Liver (tissue), 9 donors: ENCODE results near the gene ELAVL3. TPM values are rescaled to one million over a fixed set of nuclear protein-coding genes. Genes with fewer than 3 reads are reported as not detected.

ENCODE experiments used
- DNase-seq: peaks from one replicate; pipeline ENCODE4 v3.0.0-alpha.2; 2017; ENCODE audit warnings: low spot score
- H3K27ac ChIP-seq, 2 donors: one replicate each; pipeline ENCODE4 v1.7.0; 2013; ENCODE audit warnings: inconsistent platforms in 2 of 2, low read length in 2 of 2, control low read depth in 1 of 2, low read depth in 1 of 2, mild to moderate bottlenecking in 1 of 2
- H3K27me3 ChIP-seq, 4 donors: one replicate each; pipeline versions ENCODE4 v1.6.1 to v1.7.0; 2013; ENCODE audit warnings: low read length in 3 of 4, inconsistent platforms in 1 of 4, mild to moderate bottlenecking in 1 of 4, moderate library complexity in 1 of 4; ENCODE audit not compliant: control insufficient read depth in 4 of 4, insufficient read depth in 4 of 4
- H3K36me3 ChIP-seq, 4 donors: one replicate each; pipeline versions ENCODE4 v1.6.1 to v1.7.0; 2013; ENCODE audit warnings: low read length in 3 of 4, mild to moderate bottlenecking in 3 of 4, low read depth in 1 of 4, moderate library complexity in 1 of 4; ENCODE audit not compliant: control insufficient read depth in 4 of 4, insufficient read depth in 3 of 4
- H3K4me1 ChIP-seq, 4 donors: one replicate each; pipeline versions ENCODE4 v1.6.1 to v1.7.0; 2013; ENCODE audit warnings: low read length in 3 of 4, mild to moderate bottlenecking in 3 of 4, moderate library complexity in 1 of 4; ENCODE audit not compliant: control insufficient read depth in 4 of 4, insufficient read depth in 4 of 4
- H3K4me3 ChIP-seq, 3 donors: one replicate each; pipeline versions ENCODE4 v1.6.1 to v1.7.0; 2013; ENCODE audit warnings: low read length in 3 of 3, control low read depth in 1 of 3, low read depth in 1 of 3, mild to moderate bottlenecking in 1 of 3
- H3K9ac ChIP-seq, 2 donors: one replicate each; pipeline ENCODE4 v1.7.0; 2013; ENCODE audit warnings: low read length in 2 of 2, mild to moderate bottlenecking in 2 of 2, moderate library complexity in 2 of 2, control low read depth in 1 of 2, low read depth in 1 of 2
- H3K9me3 ChIP-seq, 4 donors: one replicate each; pipeline versions ENCODE4 v1.6.1 to v1.7.0; 2013; ENCODE audit warnings: low read length in 3 of 4; ENCODE audit not compliant: control insufficient read depth in 4 of 4
- EGR1 ChIP-seq, 2 donors: IDR thresholded peaks; 2 replicates each; pipeline ENCODE4 v1.6.1; 2016 to 2018; ENCODE audit warnings: antibody characterized with exemption in 2 of 2, low read depth in 2 of 2
- FOXA1 ChIP-seq: IDR thresholded peaks from 2 replicates; pipeline ENCODE4 v1.6.1; 2016; ENCODE audit warnings: antibody characterized with exemption
- FOXA2 ChIP-seq: IDR thresholded peaks from 2 replicates; pipeline ENCODE4 v1.6.1; 2016; ENCODE audit warnings: antibody characterized with exemption
- GABPA ChIP-seq, 2 donors: IDR thresholded peaks in 1 of 2; conservative IDR thresholded peaks in 1 of 2; 2 replicates each; pipeline ENCODE4 v1.6.1; 2016; ENCODE audit warnings: antibody characterized with exemption in 2 of 2, mild to moderate bottlenecking in 1 of 2, moderate library complexity in 1 of 2
- HNF4A ChIP-seq, 2 donors: conservative IDR thresholded peaks; 2 replicates each; pipeline ENCODE4 v1.6.1; 2016; ENCODE audit warnings: antibody characterized with exemption in 2 of 2, mild to moderate bottlenecking in 2 of 2
- HNF4G ChIP-seq: IDR thresholded peaks from 2 replicates; pipeline ENCODE4 v1.6.1; 2016; ENCODE audit warnings: antibody characterized with exemption
- JUND ChIP-seq, 2 donors: IDR thresholded peaks; 2 replicates each; pipeline ENCODE4 v1.6.1; 2016; ENCODE audit warnings: antibody characterized with exemption in 2 of 2
- NR2F2 ChIP-seq: IDR thresholded peaks from 2 replicates; pipeline ENCODE4 v1.6.1; 2016; ENCODE audit warnings: antibody characterized with exemption
- RAD21 ChIP-seq, 2 donors: IDR thresholded peaks; 2 replicates each; pipeline ENCODE4 v1.6.1; 2016; ENCODE audit warnings: antibody characterized with exemption in 2 of 2, mild to moderate bottlenecking in 2 of 2
- RXRA ChIP-seq, 2 donors: IDR thresholded peaks; 2 replicates each; pipeline ENCODE4 v1.6.1; 2017 to 2018; ENCODE audit warnings: antibody characterized with exemption in 2 of 2, mild to moderate bottlenecking in 1 of 2
- SP1 ChIP-seq: IDR thresholded peaks from 2 replicates; pipeline ENCODE4 v1.6.1; 2018; ENCODE audit warnings: antibody characterized with exemption, mild to moderate bottlenecking
- TAF1 ChIP-seq: conservative IDR thresholded peaks from 2 replicates; pipeline ENCODE4 v1.6.1; 2016; ENCODE audit warnings: antibody characterized with exemption, mild to moderate bottlenecking
- YY1 ChIP-seq: IDR thresholded peaks from 2 replicates; pipeline ENCODE4 v1.6.1; 2016; ENCODE audit warnings: antibody characterized with exemption, mild to moderate bottlenecking
- WGBS: extraction: QIAGEN DNeasy Blood & Tissue Kit; methylation state at CpG from one replicate; pipeline ENCODE4 v1.1.7; 2013; 5-methylcytosine and 5-hydroxymethylcytosine counted together
- polyA plus RNA-seq, 2 donors: library from polyadenylated mRNA; stranded (reverse) in 1 of 2; unstranded in 1 of 2; fragments of 200-250 nt in 1 of 2; fragments of >200 nt in 1 of 2; fragmentation: Nextera tagmentation in 1 of 2; extraction: Ambion mirVana in 1 of 2; gene quantifications; one replicate each; pipeline versions ENCODE4 v1.2.1 to v1.2.3, GENCODE V29; 2013 to 2015
- total RNA-seq, 2 donors: library from RNA; depleted of rRNA; stranded (reverse); fragments of >200 nt; gene quantifications; one replicate each; pipeline ENCODE4 v1.2.3, GENCODE V29; 2014
- TF ChIP-seq, protein P1 (sequence below): IDR thresholded peaks from 2 replicates; pipeline ENCODE4 v1.6.1; 2016; ENCODE audit warnings: antibody characterized with exemption, mild to moderate bottlenecking
- TF ChIP-seq, protein P2 (sequence below): IDR thresholded peaks from 2 replicates; pipeline ENCODE4 v1.6.1; 2016; ENCODE audit warnings: antibody characterized with exemption
- TF ChIP-seq, protein P3 (sequence below): IDR thresholded peaks from 2 replicates; pipeline ENCODE4 v1.6.1; 2016; ENCODE audit warnings: antibody characterized with exemption
- TF ChIP-seq, protein P4 (sequence below): IDR thresholded peaks from 2 replicates; pipeline ENCODE4 v1.6.1; 2016; ENCODE audit warnings: antibody characterized with exemption
- TF ChIP-seq, protein P5 (sequence below): fragments of 150-350 bp; IDR thresholded peaks from 2 replicates; pipeline ENCODE4 v1.5.1; 2017; ENCODE audit warnings: improper control_type of control experiment, low read depth, low read length; ENCODE audit not compliant: missing input control
- donor health status: healthy.
- donor health status: healthy.
- donor health status: healthy.
- donor health status: healthy.
- donor health status: healthy.

The ELAVL3 gene
- total and polyA plus RNA-seq, 4 donors = not detected

DNA sequence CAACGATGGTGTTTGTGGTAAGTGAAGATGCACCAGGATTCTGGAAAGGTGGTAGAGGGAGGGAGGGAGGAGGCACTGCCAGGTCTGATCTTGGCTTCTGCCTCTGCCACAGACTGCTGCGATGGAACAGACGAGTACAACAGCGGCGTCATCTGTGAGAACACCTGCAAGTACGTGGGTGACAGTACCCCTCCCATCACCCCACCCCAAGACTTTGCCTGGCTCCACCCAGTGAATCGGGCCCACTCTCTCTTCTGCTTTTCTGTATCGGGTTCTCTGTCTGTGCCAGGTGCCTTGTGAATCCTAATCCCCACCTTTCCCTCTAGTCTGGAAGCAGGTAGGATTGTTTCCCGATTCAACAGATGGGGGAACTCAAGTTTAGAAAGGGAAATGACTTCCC is 42.9 kb downstream of the ELAVL3 start:
- DNase-seq = no peak
- WGBS = 95% methylated on average over 9 of the region's 9 CpGs
- H3K4me3 ChIP-seq = no peak overlapping the region
- TF ChIP-seq RAD21 (IDR thresholded peaks at IDR 0.05) = no peak
- no peak for TF ChIP-seq HNF4G
- no peak for TF ChIP-seq TAF1
- no peak for TF ChIP-seq RXRA (IDR thresholded peaks at IDR 0.05)
- no peak for TF ChIP-seq EGR1 (IDR thresholded peaks at IDR 0.05; ENCODE audit: low read depth in 2 of 2)
- no peak for TF ChIP-seq FOXA1
- TF ChIP-seq GABPA (IDR thresholded peaks at IDR 0.05 in 1 of 2, conservative IDR thresholded peaks at IDR 0.05 in 1 of 2) = no peak
- TF ChIP-seq SP1 = no peak
- TF ChIP-seq YY1 = no peak
- TF ChIP-seq FOXA2 = no peak
- TF ChIP-seq, protein P1, sequence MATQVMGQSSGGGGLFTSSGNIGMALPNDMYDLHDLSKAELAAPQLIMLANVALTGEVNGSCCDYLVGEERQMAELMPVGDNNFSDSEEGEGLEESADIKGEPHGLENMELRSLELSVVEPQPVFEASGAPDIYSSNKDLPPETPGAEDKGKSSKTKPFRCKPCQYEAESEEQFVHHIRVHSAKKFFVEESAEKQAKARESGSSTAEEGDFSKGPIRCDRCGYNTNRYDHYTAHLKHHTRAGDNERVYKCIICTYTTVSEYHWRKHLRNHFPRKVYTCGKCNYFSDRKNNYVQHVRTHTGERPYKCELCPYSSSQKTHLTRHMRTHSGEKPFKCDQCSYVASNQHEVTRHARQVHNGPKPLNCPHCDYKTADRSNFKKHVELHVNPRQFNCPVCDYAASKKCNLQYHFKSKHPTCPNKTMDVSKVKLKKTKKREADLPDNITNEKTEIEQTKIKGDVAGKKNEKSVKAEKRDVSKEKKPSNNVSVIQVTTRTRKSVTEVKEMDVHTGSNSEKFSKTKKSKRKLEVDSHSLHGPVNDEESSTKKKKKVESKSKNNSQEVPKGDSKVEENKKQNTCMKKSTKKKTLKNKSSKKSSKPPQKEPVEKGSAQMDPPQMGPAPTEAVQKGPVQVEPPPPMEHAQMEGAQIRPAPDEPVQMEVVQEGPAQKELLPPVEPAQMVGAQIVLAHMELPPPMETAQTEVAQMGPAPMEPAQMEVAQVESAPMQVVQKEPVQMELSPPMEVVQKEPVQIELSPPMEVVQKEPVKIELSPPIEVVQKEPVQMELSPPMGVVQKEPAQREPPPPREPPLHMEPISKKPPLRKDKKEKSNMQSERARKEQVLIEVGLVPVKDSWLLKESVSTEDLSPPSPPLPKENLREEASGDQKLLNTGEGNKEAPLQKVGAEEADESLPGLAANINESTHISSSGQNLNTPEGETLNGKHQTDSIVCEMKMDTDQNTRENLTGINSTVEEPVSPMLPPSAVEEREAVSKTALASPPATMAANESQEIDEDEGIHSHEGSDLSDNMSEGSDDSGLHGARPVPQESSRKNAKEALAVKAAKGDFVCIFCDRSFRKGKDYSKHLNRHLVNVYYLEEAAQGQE = no peak
- TF ChIP-seq, protein P2, sequence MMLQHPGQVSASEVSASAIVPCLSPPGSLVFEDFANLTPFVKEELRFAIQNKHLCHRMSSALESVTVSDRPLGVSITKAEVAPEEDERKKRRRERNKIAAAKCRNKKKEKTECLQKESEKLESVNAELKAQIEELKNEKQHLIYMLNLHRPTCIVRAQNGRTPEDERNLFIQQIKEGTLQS = no peak
- TF ChIP-seq HNF4A (conservative IDR thresholded peaks at IDR 0.05) = no peak
- TF ChIP-seq JUND (IDR thresholded peaks at IDR 0.05) = no peak
- TF ChIP-seq, protein P3, sequence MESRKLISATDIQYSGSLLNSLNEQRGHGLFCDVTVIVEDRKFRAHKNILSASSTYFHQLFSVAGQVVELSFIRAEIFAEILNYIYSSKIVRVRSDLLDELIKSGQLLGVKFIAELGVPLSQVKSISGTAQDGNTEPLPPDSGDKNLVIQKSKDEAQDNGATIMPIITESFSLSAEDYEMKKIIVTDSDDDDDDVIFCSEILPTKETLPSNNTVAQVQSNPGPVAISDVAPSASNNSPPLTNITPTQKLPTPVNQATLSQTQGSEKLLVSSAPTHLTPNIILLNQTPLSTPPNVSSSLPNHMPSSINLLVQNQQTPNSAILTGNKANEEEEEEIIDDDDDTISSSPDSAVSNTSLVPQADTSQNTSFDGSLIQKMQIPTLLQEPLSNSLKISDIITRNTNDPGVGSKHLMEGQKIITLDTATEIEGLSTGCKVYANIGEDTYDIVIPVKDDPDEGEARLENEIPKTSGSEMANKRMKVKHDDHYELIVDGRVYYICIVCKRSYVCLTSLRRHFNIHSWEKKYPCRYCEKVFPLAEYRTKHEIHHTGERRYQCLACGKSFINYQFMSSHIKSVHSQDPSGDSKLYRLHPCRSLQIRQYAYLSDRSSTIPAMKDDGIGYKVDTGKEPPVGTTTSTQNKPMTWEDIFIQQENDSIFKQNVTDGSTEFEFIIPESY = no peak
- TF ChIP-seq, protein P4, sequence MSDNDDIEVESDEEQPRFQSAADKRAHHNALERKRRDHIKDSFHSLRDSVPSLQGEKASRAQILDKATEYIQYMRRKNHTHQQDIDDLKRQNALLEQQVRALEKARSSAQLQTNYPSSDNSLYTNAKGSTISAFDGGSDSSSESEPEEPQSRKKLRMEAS = no peak
- no peak for TF ChIP-seq NR2F2
- H3K9ac ChIP-seq = no peak overlapping the region
- H3K27ac ChIP-seq = no peak overlapping the region
- peaks cover 9 to 17% (median 15%) of the 10 kb centered on the region in 4 donors for H3K4me1 ChIP-seq
- H3K27me3 ChIP-seq = no peaks in the 10 kb centered on the region
- H3K9me3 ChIP-seq = no peaks in the 10 kb centered on the region
- peaks cover 7 to 27% (median 22%) of the 10 kb centered on the region in 4 donors for H3K36me3 ChIP-seq

DNA sequence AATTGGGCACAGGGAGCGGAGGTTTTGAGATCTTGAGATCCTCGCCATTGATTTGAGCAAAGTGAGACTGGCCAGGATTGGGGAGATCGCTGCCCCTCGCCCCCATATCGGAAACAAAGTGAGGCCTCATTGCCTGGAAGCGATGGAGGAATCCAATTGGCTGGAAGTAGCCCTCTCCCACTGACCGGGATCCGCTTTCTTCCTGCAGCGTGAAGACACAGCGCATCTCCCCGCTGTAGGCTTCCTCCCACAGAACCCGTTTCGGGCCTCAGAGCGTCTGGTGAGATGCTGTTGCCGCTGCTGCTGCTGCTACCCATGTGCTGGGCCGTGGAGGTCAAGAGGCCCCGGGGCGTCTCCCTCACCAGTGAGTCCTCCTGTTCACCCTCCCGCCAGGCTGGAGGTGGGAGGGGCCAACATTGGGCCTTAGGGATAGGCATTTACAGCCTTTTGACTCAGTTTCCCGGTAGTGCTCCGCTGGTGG is 45.0 kb downstream of the ELAVL3 start:
- H3K4me1 ChIP-seq = peaks cover 9 to 17% (median 15%) of the 10 kb centered on the region in 4 donors
- H3K9me3 ChIP-seq = no peaks in the 10 kb centered on the region
- 4% methylated on average over 21 of the region's 21 CpGs for WGBS
- H3K27ac ChIP-seq = peak overlapping the region; percentile 63 to 75
- H3K4me3 ChIP-seq = peak overlapping the region; percentile 77 to 93 (median 82)
- no peaks in the 10 kb centered on the region for H3K27me3 ChIP-seq
- peaks cover 2 to 12% (median 8%) of the 10 kb centered on the region in 4 donors for H3K36me3 ChIP-seq
- TF ChIP-seq NR2F2 (no peak), TAF1 (no peak), HNF4G (no peak), YY1 (no peak), FOXA2 (no peak), JUND (IDR thresholded peaks at IDR 0.05) (no peak), HNF4A (conservative IDR thresholded peaks at IDR 0.05) (no peak), EGR1 (IDR thresholded peaks at IDR 0.05; ENCODE audit: low read depth in 2 of 2) (no peak)
- TF ChIP-seq, protein P5, sequence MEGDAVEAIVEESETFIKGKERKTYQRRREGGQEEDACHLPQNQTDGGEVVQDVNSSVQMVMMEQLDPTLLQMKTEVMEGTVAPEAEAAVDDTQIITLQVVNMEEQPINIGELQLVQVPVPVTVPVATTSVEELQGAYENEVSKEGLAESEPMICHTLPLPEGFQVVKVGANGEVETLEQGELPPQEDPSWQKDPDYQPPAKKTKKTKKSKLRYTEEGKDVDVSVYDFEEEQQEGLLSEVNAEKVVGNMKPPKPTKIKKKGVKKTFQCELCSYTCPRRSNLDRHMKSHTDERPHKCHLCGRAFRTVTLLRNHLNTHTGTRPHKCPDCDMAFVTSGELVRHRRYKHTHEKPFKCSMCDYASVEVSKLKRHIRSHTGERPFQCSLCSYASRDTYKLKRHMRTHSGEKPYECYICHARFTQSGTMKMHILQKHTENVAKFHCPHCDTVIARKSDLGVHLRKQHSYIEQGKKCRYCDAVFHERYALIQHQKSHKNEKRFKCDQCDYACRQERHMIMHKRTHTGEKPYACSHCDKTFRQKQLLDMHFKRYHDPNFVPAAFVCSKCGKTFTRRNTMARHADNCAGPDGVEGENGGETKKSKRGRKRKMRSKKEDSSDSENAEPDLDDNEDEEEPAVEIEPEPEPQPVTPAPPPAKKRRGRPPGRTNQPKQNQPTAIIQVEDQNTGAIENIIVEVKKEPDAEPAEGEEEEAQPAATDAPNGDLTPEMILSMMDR = no peak
- peak overlapping the region; percentile 46 to 70 for H3K9ac ChIP-seq
- peak; percentile 43 for DNase-seq
